Activated naive CD8-positive, alpha-beta T cell treated with anti-CD3 and anti-CD28 coated beads for 36 hours (primary cell): ENCODE measurements around the gene SMOC1. TPM values are rescaled to one million over a fixed set of nuclear protein-coding genes. Genes with fewer than 3 reads are reported as not detected.

Experiments used
- DNase-seq: peaks from one replicate; pipeline ENCODE4 v3.0.0; 2021
- H3K27ac Mint-ChIP-seq: one replicate; pipeline ENCODE4 v1.8.0; 2022; ENCODE audit warnings: mild to moderate bottlenecking, moderate library complexity, mixed read lengths
- H3K27me3 Mint-ChIP-seq: one replicate; pipeline ENCODE4 v1.8.0; 2022; ENCODE audit warnings: mild to moderate bottlenecking, mixed read lengths
- H3K36me3 Mint-ChIP-seq: one replicate; pipeline ENCODE4 v1.8.0; 2021; ENCODE audit warnings: mild to moderate bottlenecking, mixed read lengths
- H3K4me1 Mint-ChIP-seq: one replicate; pipeline ENCODE4 v1.8.0; 2021; ENCODE audit warnings: mixed read lengths
- H3K4me3 Mint-ChIP-seq: one replicate; pipeline ENCODE4 v1.8.0; 2022; ENCODE audit warnings: mild to moderate bottlenecking, moderate library complexity, mixed read lengths
- H3K9me3 Mint-ChIP-seq: one replicate; pipeline ENCODE4 v1.8.0; 2022; ENCODE audit warnings: mixed read lengths
- total RNA-seq, 2 experiments: library from RNA; stranded (reverse); gene quantifications; one replicate each; pipeline ENCODE4 v1.2.3, GENCODE V29; 2021

Gene SMOC1
- total RNA-seq, 2 experiments from 2014 or later: not detected

DNA sequence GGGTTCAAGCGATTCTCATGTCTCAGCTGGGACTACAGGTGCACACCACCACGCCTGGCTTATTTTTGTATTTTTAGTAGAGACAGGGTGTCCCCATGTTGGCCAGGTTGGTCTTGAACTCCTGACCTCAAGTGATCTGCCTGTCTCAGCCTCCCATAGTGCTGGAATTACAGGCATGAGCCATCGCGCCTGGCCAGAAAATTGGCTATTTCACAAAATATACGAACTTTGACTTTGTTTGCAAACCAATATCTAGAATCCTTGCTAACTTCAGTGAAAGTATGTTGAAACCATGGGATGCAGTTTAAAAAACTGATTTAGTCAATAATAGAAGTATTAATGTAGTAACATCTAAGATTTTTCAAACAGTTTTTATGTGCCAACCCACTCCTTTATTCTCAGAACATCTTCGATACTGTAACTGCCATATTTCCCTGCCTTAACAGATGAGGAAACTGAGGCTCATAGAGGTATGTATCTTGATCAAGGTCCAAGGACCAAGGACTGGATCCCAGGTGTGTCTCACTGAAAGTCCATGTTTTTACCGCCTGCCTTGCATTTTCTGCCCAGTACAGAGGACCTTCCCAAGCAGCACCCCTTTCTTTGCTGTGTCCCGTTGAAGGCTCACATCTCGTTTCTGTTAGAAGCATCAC is 54.5 kb downstream of the SMOC1 start:
- no peaks in the 10 kb centered on the region for H3K4me1 Mint-ChIP-seq
- no peaks in the 10 kb centered on the region for H3K36me3 Mint-ChIP-seq
- H3K27me3 Mint-ChIP-seq: peaks cover 9% of the 10 kb centered on the region
- no peak for DNase-seq
- no peaks in the 10 kb centered on the region for H3K9me3 Mint-ChIP-seq
- no peak overlapping the region for H3K4me3 Mint-ChIP-seq
- no peak overlapping the region for H3K27ac Mint-ChIP-seq

DNA sequence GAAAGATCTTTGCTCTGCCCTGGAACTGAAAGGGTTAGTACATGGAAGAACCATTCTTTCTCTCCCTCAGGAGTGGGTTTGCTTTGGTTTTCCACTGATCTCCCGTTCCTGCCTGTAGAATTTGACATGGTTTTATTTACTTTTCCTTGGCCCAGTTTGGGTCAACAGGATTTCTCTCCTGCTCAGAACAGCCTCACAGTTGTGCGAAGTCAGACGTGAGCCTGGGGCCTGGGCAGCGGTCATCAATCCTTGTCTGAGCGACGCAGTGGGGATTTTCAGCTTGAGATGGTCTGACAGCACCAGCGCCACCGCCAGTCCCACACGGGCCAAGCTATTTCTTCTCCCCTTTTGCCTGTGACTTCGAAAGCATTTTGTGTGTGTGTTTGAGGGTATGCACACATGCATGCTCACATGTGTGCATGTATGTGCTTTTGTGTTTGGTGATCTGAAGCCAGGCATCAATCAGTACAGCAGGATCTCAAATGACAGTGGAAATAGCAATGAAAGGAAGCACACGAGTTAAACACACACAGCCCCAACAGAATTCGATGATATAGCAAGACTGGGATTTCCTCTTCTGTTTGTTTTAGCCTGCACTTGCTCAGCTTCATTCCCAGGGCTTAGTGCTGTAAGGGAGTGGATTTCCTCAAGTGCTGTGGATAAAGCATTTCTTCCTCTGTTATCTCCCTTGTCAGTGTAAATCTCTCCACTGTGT is 58.3 kb downstream of the SMOC1 start:
- no peak overlapping the region for H3K4me3 Mint-ChIP-seq
- H3K36me3 Mint-ChIP-seq: no peaks in the 10 kb centered on the region
- H3K9me3 Mint-ChIP-seq: no peaks in the 10 kb centered on the region
- no peak overlapping the region for H3K27ac Mint-ChIP-seq
- H3K27me3 Mint-ChIP-seq: peaks cover 11% of the 10 kb centered on the region
- DNase-seq: no peak
- H3K4me1 Mint-ChIP-seq: no peaks in the 10 kb centered on the region

DNA sequence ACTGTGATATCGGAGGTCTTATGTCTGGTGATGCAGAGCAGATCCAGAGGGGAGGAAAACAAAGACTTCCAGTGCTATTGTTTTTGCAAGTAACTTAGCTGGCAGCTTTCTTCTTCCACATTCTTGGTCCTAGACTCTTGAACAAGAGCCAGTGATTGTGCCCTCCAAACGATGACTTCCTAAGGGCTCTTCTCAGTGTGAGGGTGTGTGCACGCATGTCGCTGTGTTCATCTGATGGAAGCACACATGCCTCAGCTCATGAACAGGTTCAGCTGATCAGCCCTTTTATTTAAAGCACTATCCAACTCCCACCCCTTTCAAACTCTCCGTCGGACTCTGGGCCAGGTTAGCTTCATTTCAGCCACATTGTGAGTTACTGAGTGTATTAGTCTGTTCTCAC is 59.5 kb downstream of the SMOC1 start:
- no peaks in the 10 kb centered on the region for H3K9me3 Mint-ChIP-seq
- no peaks in the 10 kb centered on the region for H3K4me1 Mint-ChIP-seq
- no peak overlapping the region for H3K4me3 Mint-ChIP-seq
- peaks cover 18% of the 10 kb centered on the region for H3K27me3 Mint-ChIP-seq
- no peak overlapping the region for H3K27ac Mint-ChIP-seq
- DNase-seq: no peak
- H3K36me3 Mint-ChIP-seq: no peaks in the 10 kb centered on the region

DNA sequence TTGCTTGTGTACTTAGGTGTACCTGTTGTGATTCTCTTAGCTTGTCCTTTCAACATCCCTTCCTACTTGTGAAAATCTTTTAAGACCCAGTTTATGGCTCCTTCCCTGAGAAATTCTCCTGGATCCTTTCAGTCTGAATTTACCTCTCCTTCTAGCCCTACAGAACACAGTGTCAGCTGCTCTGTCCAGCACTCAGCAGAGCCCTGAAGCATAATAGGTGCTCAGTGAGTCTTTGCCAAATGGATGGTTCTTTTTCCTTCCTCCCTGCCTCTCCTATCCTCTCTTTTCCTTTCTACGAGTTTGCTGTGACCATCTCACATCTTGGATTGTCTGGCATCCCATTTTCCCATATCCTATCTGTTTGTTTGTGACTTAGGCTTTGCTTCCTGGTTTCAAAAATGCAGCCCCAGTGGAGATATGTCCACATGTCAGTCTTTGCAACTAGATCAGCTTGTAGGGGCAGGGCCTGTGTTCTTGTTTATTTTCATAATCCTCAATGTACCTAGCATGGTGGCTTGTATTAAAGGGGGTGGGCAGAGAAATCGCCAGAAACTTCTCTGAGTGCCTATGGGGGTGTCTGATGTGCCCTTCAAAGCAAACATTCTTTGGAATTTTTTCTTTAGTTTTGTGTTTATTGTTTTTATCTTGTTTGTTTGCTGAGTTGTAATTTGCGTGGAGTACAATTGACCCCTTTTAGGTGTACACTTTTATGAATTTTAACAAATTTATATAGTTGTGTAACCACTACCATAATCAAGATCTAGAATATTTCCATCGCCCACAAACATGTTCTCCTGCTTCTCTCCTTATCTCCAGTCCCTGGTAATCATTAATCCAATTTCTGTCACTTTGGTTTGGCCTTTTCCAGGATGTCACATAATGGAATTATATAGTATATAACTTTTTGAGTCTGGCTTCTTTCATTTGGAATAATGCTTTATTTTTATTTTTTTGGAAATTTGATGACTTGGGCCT is 62.8 kb downstream of the SMOC1 start:
- H3K27me3 Mint-ChIP-seq: peaks cover 25% of the 10 kb centered on the region

DNA sequence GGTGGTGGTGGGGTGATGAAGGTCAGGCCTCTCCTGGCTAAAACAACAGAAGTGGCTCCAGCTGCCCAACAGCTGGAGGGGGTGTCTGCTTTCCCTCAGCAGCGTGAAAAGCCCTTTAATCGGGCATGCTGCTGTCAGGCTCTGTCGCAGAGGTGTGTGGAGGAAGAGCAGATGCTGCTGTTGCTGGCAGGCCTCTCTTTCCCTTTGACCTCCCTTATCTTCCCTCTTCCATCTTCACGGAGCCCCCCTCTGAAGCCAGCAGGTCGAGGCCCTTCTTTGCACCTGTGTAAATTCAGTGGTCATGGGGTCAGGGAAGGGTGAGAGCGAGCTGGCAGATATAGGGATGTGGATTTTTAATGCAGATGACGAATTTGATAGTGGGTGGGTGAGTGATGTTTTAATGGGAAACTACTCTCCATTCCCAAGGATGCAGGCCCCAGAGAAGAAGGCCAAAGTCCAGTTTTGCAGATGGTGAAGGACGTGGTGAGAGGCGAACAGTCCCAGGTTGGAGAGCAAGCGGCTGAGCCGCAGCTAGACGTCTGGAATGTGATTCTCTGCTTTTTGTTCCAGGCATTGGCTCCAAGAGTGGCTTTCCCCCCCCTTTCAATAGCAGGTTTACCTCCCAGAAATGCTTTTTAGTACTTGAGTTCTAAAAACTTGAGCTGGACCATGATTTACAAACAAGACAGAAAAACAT is 64.0 kb downstream of the SMOC1 start:
- no peak for DNase-seq
- Mint-ChIP-seq H3K27me3 (peaks cover 25% of the 10 kb centered on the region), H3K27ac (no peak overlapping the region), H3K36me3 (peaks cover 2% of the 10 kb centered on the region), H3K9me3 (peaks cover 17% of the 10 kb centered on the region), H3K4me1 (no peaks in the 10 kb centered on the region), H3K4me3 (no peak overlapping the region)

More for the DNA sequence above, 62.8 kb downstream of the SMOC1 start:
- peaks cover 14% of the 10 kb centered on the region for H3K9me3 Mint-ChIP-seq
- H3K36me3 Mint-ChIP-seq: peaks cover under 1% of the 10 kb centered on the region
- no peak for DNase-seq
- no peak overlapping the region for H3K27ac Mint-ChIP-seq
- H3K4me1 Mint-ChIP-seq: no peaks in the 10 kb centered on the region
- no peak overlapping the region for H3K4me3 Mint-ChIP-seq

DNA sequence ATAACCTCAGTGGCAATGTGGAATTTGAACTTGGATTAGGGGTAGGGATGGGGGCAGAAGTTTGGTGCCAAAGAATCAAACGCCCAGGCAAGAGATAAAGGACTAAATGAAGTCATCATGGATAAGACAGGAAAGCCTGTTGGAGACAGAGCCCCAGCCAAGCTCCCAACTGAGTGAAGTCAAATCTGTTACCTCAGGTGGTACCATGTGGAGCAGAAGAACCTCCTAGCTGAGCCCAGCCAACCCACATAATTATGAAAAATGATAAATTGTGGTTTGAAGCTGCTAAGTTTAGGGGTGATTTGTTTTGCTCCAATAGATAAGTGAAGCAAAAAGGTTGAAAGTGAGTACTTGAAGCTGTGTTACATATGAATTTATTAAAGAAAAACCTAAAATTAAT is 66.1 kb downstream of the SMOC1 start:
- no peak for DNase-seq
- peaks cover 17% of the 10 kb centered on the region for H3K9me3 Mint-ChIP-seq
- peaks cover 34% of the 10 kb centered on the region for H3K27me3 Mint-ChIP-seq
- H3K4me3 Mint-ChIP-seq: no peak overlapping the region
- H3K27ac Mint-ChIP-seq: no peak overlapping the region
- no peaks in the 10 kb centered on the region for H3K4me1 Mint-ChIP-seq
- H3K36me3 Mint-ChIP-seq: peaks cover 2% of the 10 kb centered on the region

DNA sequence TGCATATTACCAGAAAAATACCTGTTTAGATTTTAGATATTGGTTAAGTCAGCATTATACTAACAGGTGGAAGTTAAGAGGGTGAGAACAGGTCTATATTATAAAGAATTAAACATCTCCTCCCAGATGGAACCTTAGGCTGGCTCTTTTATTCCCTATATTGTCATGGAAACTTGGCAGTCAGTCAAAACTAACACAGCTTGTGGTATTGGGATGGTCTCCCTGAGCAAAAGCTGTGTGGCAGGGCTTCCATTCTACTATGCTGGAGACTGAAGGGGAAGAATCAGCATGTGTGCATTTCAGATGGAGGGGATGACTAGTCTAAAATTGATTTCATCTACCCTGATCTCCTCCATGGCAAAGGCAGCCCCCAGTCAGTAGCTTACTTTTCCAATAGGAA is 66.7 kb downstream of the SMOC1 start:
- Mint-ChIP-seq H3K36me3 (peaks cover 2% of the 10 kb centered on the region), H3K27ac (no peak overlapping the region), H3K9me3 (peaks cover 18% of the 10 kb centered on the region), H3K27me3 (peaks cover 32% of the 10 kb centered on the region), H3K4me1 (no peaks in the 10 kb centered on the region), H3K4me3 (no peak overlapping the region)
- DNase-seq: no peak

DNA sequence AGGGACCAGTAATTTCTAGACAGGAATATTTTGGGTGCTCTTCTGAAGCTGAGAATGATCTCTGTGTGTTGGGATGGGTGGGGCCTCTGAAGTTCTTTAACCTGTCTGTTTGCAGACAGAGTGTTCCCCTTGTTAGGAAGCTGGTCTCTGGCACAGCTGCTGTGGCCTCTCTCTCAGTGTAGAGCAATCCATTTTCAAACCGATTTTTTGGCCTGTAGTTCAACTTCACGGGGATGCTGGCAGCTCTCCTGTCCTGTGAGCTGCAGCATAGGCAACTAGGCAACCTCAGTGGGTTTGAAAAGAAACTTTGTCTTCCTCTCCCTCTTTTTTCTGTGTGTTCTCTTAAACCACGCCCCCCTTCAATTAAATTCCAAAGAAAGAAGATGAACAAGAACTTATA is 69.1 kb downstream of the SMOC1 start:
- peaks cover 33% of the 10 kb centered on the region for H3K27me3 Mint-ChIP-seq
- H3K27ac Mint-ChIP-seq: no peak overlapping the region
- peaks cover 2% of the 10 kb centered on the region for H3K36me3 Mint-ChIP-seq
- H3K4me1 Mint-ChIP-seq: no peaks in the 10 kb centered on the region
- no peak for DNase-seq
- peaks cover 18% of the 10 kb centered on the region for H3K9me3 Mint-ChIP-seq
- H3K4me3 Mint-ChIP-seq: no peak overlapping the region

DNA sequence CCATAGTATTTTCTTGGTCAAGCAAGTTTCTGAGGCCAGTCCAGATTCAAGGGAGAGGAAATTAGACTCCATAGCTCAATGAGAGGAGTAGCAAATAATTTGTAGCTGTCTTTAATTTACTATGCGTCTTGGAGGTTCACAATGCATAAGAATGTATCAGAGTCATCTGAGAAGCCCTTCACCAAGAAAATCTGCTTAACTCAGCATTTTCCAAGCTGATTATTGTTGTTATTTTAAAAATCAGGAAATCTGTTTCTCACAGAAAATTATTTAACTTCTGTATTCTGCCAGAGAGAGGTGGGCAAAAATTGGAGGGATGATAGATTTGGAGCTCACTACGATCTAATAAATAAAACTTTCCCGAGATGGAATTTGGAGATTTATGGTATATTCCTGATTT is 72.0 kb downstream of the SMOC1 start:
- H3K4me3 Mint-ChIP-seq: no peak overlapping the region
- H3K27me3 Mint-ChIP-seq: peaks cover 37% of the 10 kb centered on the region
- no peak overlapping the region for H3K27ac Mint-ChIP-seq
- H3K9me3 Mint-ChIP-seq: peaks cover 10% of the 10 kb centered on the region
- H3K36me3 Mint-ChIP-seq: peaks cover 2% of the 10 kb centered on the region
- DNase-seq: no peak
- H3K4me1 Mint-ChIP-seq: no peaks in the 10 kb centered on the region

DNA sequence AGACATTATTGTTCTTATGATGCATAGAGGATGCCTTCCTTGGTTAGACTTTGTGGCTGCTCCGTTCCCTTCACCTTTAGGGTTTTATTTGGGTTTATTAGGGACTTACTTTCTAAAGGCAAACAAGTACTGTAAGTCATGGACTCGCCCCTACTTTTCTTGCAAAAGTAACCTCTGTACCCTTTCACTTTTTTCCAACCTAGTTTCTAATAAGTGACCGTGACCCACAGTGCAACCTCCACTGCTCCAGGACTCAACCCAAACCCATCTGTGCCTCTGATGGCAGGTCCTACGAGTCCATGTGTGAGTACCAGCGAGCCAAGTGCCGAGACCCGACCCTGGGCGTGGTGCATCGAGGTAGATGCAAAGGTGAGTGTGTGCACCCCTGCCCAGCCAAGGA is 72.7 kb downstream of the SMOC1 start:
- no peak for DNase-seq
- Mint-ChIP-seq H3K27ac (no peak overlapping the region), H3K36me3 (peaks cover 2% of the 10 kb centered on the region), H3K4me1 (no peaks in the 10 kb centered on the region), H3K9me3 (peaks cover 6% of the 10 kb centered on the region), H3K27me3 (peaks cover 42% of the 10 kb centered on the region), H3K4me3 (no peak overlapping the region)

DNA sequence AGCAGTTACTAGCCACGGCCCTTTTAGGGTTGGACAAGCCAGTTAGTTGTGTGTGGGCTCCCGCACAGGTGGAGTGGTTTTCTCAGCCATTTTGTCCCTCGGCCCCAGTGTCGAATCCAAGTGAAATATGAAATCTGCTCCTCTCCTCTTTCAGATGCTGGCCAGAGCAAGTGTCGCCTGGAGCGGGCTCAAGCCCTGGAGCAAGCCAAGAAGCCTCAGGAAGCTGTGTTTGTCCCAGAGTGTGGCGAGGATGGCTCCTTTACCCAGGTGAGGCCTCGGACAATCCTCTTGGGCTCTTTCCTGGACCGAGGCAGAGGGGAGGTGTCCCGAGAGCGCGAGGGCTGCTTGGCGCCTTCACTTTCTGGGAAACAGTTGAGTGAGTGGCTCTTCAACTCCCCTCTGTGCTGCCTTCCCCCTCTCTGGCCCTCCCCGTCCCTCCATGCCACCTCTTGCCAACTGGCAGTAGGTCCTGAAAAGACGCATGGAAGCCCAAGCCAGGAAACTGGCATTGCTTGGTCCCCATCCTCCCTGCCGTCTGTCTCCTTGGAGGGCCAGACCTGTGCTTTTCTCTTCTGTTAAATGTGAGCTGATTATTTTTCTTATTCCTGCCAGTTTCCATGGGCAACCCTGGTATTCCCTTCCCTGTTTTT is 74.2 kb downstream of the SMOC1 start:
- Mint-ChIP-seq H3K36me3 (no peaks in the 10 kb centered on the region), H3K27me3 (peaks cover 41% of the 10 kb centered on the region), H3K4me1 (no peaks in the 10 kb centered on the region), H3K9me3 (peaks cover 1% of the 10 kb centered on the region), H3K27ac (no peak overlapping the region), H3K4me3 (no peak overlapping the region)
- DNase-seq: no peak

DNA sequence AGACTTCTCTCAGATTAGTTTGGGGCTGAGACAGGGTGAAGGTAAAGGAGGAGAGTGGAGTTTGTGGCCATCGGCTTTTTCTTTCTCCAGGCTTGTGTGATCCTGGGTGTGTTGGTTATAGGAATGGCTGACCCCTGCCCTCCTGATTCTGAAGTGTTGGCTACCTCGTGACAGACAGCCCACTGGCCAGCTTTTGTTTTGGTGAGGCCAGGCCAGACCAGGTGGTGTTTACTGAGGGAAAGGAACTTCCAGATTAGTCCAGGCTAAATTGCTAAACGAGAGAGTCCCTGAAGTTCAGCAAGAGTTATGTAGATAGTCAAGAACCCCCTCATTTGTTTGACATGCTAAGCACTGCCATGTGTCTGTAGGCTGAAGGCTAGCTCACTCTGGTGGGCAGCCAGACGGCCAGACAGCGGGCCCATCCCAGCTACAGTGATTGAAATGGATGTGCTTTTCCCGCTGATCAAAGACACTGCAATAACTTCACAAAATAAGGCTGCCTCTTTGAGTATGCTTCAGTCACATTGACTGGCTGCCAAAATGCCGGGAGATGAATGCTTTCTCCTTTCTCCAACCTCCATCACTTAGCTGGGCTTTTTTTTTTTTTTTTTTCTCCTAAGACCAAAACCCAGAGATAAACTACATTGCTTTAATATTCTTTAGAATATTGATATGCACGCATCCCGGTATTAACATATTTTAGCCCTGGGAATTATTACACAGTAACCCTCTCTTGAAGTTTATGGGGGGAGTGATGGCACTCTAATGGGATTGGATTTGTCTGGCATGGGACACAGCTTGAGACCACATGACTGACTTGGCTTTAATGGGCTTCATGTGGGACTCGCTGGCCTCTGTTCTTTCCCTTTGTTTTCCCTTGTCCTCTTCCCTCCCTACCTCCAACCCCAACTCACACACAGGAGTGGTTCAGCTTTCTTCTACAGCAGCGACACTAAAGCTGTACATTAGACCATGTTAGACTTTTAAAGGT is 76.9 kb downstream of the SMOC1 start:
- Mint-ChIP-seq H3K9me3 (no peaks in the 10 kb centered on the region), H3K27me3 (peaks cover 29% of the 10 kb centered on the region), H3K36me3 (no peaks in the 10 kb centered on the region), H3K4me1 (no peaks in the 10 kb centered on the region), H3K27ac (no peak overlapping the region), H3K4me3 (no peak overlapping the region)
- DNase-seq: no peak

DNA sequence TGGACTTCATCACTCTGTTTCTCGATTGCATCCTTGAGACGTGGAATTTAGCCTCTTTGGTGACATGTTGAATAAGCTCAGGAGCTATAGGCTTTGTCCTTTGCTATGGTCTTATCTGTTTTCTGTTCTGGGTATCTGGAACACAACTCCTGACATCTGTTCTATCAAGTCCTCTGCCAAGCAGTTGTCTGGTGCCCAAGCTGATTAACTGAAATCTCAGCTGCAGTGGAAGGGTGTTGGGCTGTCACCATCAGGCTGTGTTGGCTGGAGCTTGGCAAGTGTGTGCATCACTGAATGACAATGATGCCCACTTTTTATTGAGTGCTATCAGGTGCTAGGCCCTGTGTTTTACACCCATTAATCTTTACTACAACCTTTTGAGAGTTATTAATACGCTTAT is 77.8 kb downstream of the SMOC1 start:
- Mint-ChIP-seq H3K4me1 (no peaks in the 10 kb centered on the region), H3K4me3 (no peak overlapping the region), H3K27ac (no peak overlapping the region), H3K27me3 (peaks cover 29% of the 10 kb centered on the region), H3K36me3 (no peaks in the 10 kb centered on the region), H3K9me3 (no peaks in the 10 kb centered on the region)
- DNase-seq: no peak
